Fibroblast of lung (primary cell): Measurements from ENCODE around the gene FAM209B.

ENCODE experiments used
- CTCF ChIP-seq, 2 donors: IDR thresholded peaks in 1 of 2; conservative IDR thresholded peaks in 1 of 2; 1 replicate in 1 of 2; 2 replicates in 1 of 2; pipeline ENCODE4 v1.5.1; 2011 to 2012; ENCODE audit warnings: low read length in 2 of 2, control low read depth in 1 of 2, inconsistent platforms in 1 of 2, low read depth in 1 of 2, mild to moderate bottlenecking in 1 of 2
- EZH2 ChIP-seq: IDR thresholded peaks from 2 replicates; pipeline ENCODE4 v1.5.1; 2012; ENCODE audit warnings: low read length, control low read depth, mild to moderate bottlenecking; ENCODE audit errors: missing control alignments

DNA sequence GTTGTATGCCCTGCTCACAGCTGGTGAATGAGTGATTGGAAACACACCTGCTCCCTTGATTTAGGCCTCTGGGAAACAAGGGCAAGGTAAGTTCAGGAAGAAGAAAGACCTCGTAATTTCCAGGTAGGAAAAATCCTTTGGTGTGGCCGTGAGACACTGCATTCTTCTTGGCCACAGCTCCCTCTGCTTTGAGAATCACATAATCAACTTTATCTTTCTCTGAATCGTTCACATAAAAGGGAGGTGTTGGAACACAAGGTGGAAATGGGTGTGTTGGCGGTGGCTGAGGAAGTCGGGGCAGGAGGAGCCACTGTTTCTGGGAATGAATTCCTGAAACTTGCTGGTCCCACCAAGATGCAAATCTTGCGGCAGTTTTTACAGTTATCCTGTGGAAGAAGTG lies 25.9 kb downstream of the FAM209B start:
- no peak for TF ChIP-seq CTCF (conservative IDR thresholded peaks at IDR 0.05 in 1 of 2, IDR thresholded peaks at IDR 0.05 in 1 of 2; ENCODE audit: low read depth in 1 of 2, low read length in 2 of 2)
- no peak for TF ChIP-seq EZH2
